Thymus (tissue), 11 donors: ENCODE data around the gene POSTN. TPM values are rescaled to one million over a fixed set of nuclear protein-coding genes. Genes with fewer than 3 reads are reported as not detected.

Experiments
- DNase-seq, 9 donors: peaks; one replicate each; pipeline ENCODE4 v3.0.0-alpha.2; 2013; ENCODE audit warnings: low spot score in 9 of 9, low read depth in 6 of 9, missing footprints in 1 of 9
- H3K27ac ChIP-seq, 2 donors: one replicate each; pipeline ENCODE4 v1.5.1; 2013; ENCODE audit warnings: control low read depth in 1 of 2, low read depth in 1 of 2, low read length in 1 of 2, mild to moderate bottlenecking in 1 of 2, moderate library complexity in 1 of 2
- H3K27me3 ChIP-seq, 2 donors: one replicate each; pipeline ENCODE4 v1.5.1; 2013; ENCODE audit warnings: low read length in 1 of 2; ENCODE audit not compliant: control insufficient read depth in 2 of 2, insufficient read depth in 1 of 2
- H3K36me3 ChIP-seq, 2 donors: one replicate each; pipeline ENCODE4 v1.5.1; 2013; ENCODE audit warnings: low read length in 1 of 2, mild to moderate bottlenecking in 1 of 2, moderate library complexity in 1 of 2; ENCODE audit not compliant: control insufficient read depth in 2 of 2, insufficient read depth in 2 of 2
- H3K4me1 ChIP-seq, 2 donors: one replicate each; pipeline ENCODE4 v1.5.1; 2013; ENCODE audit warnings: low read length in 2 of 2; ENCODE audit not compliant: control insufficient read depth in 2 of 2, insufficient read depth in 2 of 2
- H3K4me3 ChIP-seq, 2 donors: one replicate each; pipeline ENCODE4 v1.5.1; 2013; ENCODE audit warnings: low read length in 2 of 2, control low read depth in 1 of 2, mild to moderate bottlenecking in 1 of 2
- H3K9me3 ChIP-seq, 2 donors: one replicate each; pipeline ENCODE4 v1.5.1; 2013; ENCODE audit warnings: low read length in 1 of 2, mild to moderate bottlenecking in 1 of 2; ENCODE audit not compliant: control insufficient read depth in 2 of 2, insufficient read depth in 1 of 2
- WGBS: extraction: QIAGEN DNeasy Blood & Tissue Kit; methylation state at CpG from one replicate; pipeline ENCODE4 v1.1.7; 2013; 5-methylcytosine and 5-hydroxymethylcytosine counted together
- polyA plus RNA-seq: library from polyadenylated mRNA; stranded (reverse); fragments of 200-250 nt; gene quantifications from one replicate; pipeline ENCODE4 v1.2.3, GENCODE V29; 2013
- total RNA-seq: library from RNA; stranded (reverse); fragments of 120-200 nt; gene quantifications from one replicate; pipeline ENCODE4 v1.2.4, GENCODE V29; 2013
- donor health status: healthy.

The POSTN gene
- total and polyA plus RNA-seq, 2 donors, result 22.2 to 103 TPM

DNA sequence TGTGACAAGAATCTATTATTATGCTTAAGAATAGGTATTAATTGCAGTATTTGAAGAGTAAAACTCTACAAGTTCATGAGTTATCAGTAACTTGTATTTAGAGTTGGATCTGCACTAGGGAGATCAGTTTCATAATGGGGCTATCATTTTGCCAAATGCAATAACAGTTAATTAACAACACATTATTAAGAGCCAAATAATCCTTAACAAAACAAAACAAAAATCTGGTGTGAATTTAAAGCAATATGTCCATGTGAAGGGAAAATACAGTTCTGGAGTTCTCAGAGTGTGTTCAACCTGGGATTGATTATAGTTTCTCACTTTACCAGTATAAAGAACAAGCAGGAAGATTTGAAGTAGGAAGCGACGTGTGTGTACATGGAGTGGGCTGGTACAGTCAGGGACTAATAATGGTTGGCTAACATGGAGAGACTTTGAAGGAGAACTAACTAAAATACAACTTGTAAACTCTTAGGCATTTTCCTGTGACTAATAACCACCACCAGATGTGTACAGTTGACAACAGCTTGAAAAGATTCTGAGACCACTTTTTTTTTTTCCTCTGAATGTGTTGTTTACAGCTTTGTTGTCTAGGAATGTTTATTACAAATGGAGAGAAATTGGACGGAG is 58.5 kb downstream of the POSTN start:
- DNase-seq, result no peak
- H3K27ac ChIP-seq, result no peak overlapping the region
- no peaks in the 10 kb centered on the region for H3K27me3 ChIP-seq
- WGBS, result 96% methylated on average over 3 of the region's 3 CpGs
- no peaks in the 10 kb centered on the region for H3K9me3 ChIP-seq
- H3K4me3 ChIP-seq, result no peak overlapping the region
- no peaks in the 10 kb centered on the region for H3K4me1 ChIP-seq
- H3K36me3 ChIP-seq, result no peaks in the 10 kb centered on the region

DNA sequence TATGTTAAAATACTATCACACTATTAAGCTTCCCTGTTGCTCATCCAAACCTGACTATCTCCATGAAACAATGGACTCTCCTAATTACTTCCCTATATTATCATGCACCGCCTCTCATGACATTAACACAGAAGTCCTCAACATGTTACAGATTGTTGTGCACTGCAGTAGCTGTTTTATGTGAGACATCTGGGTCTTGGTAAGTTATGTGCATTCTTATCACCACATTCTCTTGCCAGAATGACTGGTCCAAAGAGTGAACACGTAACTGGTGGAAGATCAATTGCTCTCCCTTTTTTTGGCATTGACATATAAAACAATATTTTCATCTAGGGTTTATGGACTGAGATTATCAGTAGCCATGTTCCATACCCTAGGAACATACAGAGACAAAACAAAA is 59.4 kb downstream of the POSTN start:
- H3K9me3 ChIP-seq, result no peaks in the 10 kb centered on the region
- H3K4me1 ChIP-seq, result no peaks in the 10 kb centered on the region
- H3K27ac ChIP-seq, result no peak overlapping the region
- DNase-seq, result no peak
- H3K36me3 ChIP-seq, result no peaks in the 10 kb centered on the region
- no peaks in the 10 kb centered on the region for H3K27me3 ChIP-seq
- WGBS, result 92% methylated on average over 2 of the region's 2 CpGs
- no peak overlapping the region for H3K4me3 ChIP-seq

GRCh38 chr13:37535501-37535900 is 63.1 kb downstream of the POSTN start:
- WGBS, result 86% methylated on average over 2 of the region's 2 CpGs
- no peak overlapping the region for H3K27ac ChIP-seq
- H3K4me1 ChIP-seq, result no peaks in the 10 kb centered on the region
- DNase-seq, result no peak
- H3K4me3 ChIP-seq, result no peak overlapping the region
- H3K36me3 ChIP-seq, result no peaks in the 10 kb centered on the region
- no peaks in the 10 kb centered on the region for H3K27me3 ChIP-seq
- H3K9me3 ChIP-seq, result no peaks in the 10 kb centered on the region

DNA sequence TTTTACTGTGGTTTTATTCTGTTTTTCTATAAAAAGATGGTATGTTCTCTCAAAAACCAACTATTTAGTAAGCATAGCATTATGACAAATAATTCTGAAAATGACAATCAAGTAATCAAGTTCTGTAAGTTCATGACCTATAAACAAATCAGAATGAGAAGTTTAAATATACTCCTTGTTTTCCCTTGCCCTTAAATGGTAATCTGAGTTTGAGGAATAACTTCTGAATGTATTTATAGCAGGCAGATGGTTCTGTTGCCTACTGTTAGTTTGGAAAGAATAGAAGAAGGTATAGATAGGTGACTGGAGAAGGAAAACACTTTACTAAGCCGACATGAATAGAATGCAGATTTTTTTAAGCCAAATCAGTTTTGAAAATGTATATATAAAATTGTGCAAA is 63.9 kb downstream of the POSTN start:
- H3K27me3 ChIP-seq, result no peaks in the 10 kb centered on the region
- H3K4me3 ChIP-seq, result no peak overlapping the region
- WGBS, result 99% methylated on average over 1 of the region's 1 CpG
- H3K27ac ChIP-seq, result no peak overlapping the region
- no peaks in the 10 kb centered on the region for H3K4me1 ChIP-seq
- H3K9me3 ChIP-seq, result no peaks in the 10 kb centered on the region
- no peaks in the 10 kb centered on the region for H3K36me3 ChIP-seq
- no peak for DNase-seq

- H3K4me1 ChIP-seq, result no peaks in the 10 kb centered on the region
- 85% methylated on average over 3 of the region's 3 CpGs for WGBS
- H3K27ac ChIP-seq, result no peak overlapping the region
- no peak for DNase-seq
- no peaks in the 10 kb centered on the region for H3K9me3 ChIP-seq
- H3K36me3 ChIP-seq, result no peaks in the 10 kb centered on the region
- H3K27me3 ChIP-seq, result no peaks in the 10 kb centered on the region
- H3K4me3 ChIP-seq, result no peak overlapping the region
Observed at GRCh38 chr13:37534181-37534580, 64.4 kb downstream of the POSTN start.

DNA sequence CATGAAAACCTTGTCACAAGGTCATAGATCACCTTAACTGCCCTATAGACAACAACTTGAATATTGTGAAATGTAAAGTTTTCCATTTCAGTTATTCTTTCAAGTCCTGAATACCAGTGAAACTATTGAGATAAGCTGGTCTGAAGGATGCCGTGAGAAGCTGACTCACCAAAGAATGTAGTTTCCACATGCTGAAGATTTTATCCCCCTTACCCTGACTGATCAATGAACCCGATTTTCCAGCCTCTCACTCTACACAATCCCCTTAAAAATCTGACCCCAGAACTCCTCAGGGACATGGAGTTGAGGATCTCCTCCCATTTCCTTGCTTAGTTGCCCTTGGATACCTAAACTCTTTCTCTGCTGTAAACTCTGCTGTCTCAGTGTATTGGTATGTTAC is 67.5 kb downstream of the POSTN start:
- no peaks in the 10 kb centered on the region for H3K9me3 ChIP-seq
- H3K4me3 ChIP-seq, result no peak overlapping the region
- WGBS, result 90% methylated on average over 2 of the region's 2 CpGs
- H3K4me1 ChIP-seq, result no peaks in the 10 kb centered on the region
- H3K27ac ChIP-seq, result no peak overlapping the region
- H3K36me3 ChIP-seq, result no peaks in the 10 kb centered on the region
- H3K27me3 ChIP-seq, result no peaks in the 10 kb centered on the region
- no peak for DNase-seq

GRCh38 chr13:37529751-37530385 is 68.7 kb downstream of the POSTN start:
- 90% methylated on average over 2 of the region's 2 CpGs for WGBS
- Histone ChIP-seq H3K27ac (no peak overlapping the region), H3K27me3 (no peaks in the 10 kb centered on the region), H3K36me3 (no peaks in the 10 kb centered on the region), H3K4me1 (no peaks in the 10 kb centered on the region), H3K9me3 (no peaks in the 10 kb centered on the region), H3K4me3 (no peak overlapping the region)
- no peak for DNase-seq

- 89% methylated on average over 3 of the region's 3 CpGs for whole genome bisulfite sequencing
Observed at GRCh38 chr13:37526710-37527473, 71.7 kb downstream of the POSTN start.

DNA sequence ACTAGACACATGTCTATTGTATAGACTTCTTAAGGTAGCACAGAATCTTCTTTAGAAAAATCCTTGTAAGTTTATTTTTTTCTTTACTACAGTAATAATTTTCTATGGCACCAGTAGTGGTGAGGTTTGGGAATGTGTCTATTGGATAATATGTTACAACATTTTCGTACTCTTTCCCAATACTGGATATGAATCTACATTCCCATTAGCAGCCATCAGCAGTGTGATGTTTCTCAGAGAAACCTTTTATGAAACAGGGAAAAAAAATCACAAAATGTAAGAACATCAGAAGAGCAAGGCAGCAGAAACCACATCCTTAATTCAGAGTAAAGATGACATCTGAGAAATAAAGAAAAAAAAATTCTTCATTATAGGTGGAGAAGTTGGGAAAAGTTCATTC is 83.3 kb downstream of the POSTN start:
- H3K4me3 ChIP-seq, result no peak overlapping the region
- no peaks in the 10 kb centered on the region for H3K27me3 ChIP-seq
- H3K27ac ChIP-seq, result no peak overlapping the region
- WGBS, result 94% methylated on average over 1 of the region's 1 CpG
- no peaks in the 10 kb centered on the region for H3K4me1 ChIP-seq
- no peaks in the 10 kb centered on the region for H3K36me3 ChIP-seq
- no peaks in the 10 kb centered on the region for H3K9me3 ChIP-seq
- DNase-seq, result no peak

More at GRCh38 chr13:37526710-37527473, 71.7 kb downstream of the POSTN start:
- no peak overlapping the region for H3K27ac ChIP-seq
- H3K4me1 ChIP-seq, result no peaks in the 10 kb centered on the region
- H3K27me3 ChIP-seq, result no peaks in the 10 kb centered on the region
- no peak for DNase-seq
- no peak overlapping the region for H3K4me3 ChIP-seq
- H3K9me3 ChIP-seq, result no peaks in the 10 kb centered on the region
- no peaks in the 10 kb centered on the region for H3K36me3 ChIP-seq
